ENCODE measurements around the gene GNAS. TPM values are rescaled to one million over a fixed set of nuclear protein-coding genes. Genes with fewer than 3 reads are reported as not detected.

Gene GNAS
- total RNA-seq, 4 donors from 2014 or later, result 334 to 513 (median 458) TPM

DNA sequence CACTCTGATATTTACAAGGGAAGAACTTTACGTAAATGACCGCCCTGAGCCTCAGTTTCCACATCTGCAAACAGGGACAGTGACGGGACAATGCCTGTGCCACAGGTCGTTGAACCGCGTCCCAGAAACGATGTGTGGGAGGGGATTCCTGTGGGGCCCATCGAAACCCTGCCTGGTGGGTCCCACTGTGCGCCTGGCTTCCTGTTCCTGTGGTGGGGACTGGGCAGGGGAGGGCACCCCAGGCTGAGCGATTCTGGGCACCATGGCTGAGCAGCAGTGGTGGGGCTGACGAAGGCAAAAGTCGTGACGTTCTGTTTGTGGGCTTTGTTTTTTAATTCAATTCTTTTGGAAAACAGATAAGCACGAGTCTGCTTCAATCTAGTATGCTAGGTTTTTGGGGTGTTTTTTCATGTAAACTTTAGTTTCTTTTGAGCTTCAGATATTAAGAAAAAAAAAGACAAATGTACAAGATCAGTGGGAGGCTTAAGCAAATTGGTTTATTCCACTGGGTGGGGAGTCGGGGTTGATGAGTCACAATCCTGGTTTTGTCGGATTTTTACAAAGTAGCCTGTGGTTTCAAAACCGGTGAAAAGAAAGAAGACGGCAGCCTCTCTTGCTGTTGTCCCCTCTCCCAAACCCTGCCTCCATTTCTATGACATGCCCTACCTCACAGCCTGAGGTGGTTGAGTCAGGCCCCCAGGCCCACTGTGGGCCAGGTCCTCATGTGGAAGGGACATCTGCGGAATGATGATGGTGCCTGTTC is 42.2 kb upstream of the GNAS start:
- no peak for TF ChIP-seq POLR2A (IDR thresholded peaks at IDR 0.05)
- TF ChIP-seq, protein P1, sequence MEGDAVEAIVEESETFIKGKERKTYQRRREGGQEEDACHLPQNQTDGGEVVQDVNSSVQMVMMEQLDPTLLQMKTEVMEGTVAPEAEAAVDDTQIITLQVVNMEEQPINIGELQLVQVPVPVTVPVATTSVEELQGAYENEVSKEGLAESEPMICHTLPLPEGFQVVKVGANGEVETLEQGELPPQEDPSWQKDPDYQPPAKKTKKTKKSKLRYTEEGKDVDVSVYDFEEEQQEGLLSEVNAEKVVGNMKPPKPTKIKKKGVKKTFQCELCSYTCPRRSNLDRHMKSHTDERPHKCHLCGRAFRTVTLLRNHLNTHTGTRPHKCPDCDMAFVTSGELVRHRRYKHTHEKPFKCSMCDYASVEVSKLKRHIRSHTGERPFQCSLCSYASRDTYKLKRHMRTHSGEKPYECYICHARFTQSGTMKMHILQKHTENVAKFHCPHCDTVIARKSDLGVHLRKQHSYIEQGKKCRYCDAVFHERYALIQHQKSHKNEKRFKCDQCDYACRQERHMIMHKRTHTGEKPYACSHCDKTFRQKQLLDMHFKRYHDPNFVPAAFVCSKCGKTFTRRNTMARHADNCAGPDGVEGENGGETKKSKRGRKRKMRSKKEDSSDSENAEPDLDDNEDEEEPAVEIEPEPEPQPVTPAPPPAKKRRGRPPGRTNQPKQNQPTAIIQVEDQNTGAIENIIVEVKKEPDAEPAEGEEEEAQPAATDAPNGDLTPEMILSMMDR (IDR thresholded peaks at IDR 0.05), result no peak
- no peak for DNase-seq
- 74 to 75% methylated on average over 13 to 18 of the region's 19 CpGs for WGBS, 2 donors
- Histone ChIP-seq H3K4me3 (no peak overlapping the region), H3K4me1 (no peaks in the 10 kb centered on the region), H3K27ac (no peak overlapping the region), H3K9me3 (no peaks in the 10 kb centered on the region), H3K27me3 (peaks cover 0 to 50% (median 0%) of the 10 kb centered on the region in 4 donors), H3K36me3 (no peaks in the 10 kb centered on the region)
- intact Hi-C loops (cut with DNase I), result loop anchor here (10.0 kb wide), 1 partner anchor 1385 kb away; no protein-coding TSS in a partner anchor

DNA sequence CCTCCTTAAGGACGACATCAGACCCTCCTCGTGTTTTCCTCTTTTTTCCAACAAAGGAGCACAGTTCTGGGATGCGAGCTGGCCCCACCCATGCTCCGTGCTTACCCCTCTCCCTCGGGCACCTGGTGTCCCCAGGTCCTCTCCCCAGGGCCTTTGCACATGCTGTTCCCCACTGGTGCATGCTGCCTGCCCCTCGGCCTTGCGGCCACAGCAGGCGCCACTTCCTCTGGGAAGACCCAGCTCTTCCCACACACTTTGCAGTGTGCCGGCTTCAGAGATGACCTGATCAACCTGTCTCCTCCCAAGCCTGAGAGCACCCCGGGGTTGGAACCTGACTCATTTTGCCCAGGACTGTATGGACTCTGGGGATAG is 41.7 kb upstream of the GNAS start:
- DNase-seq, result no peak
- Histone ChIP-seq H3K4me3 (no peak overlapping the region), H3K36me3 (no peaks in the 10 kb centered on the region), H3K4me1 (no peaks in the 10 kb centered on the region), H3K9me3 (no peaks in the 10 kb centered on the region), H3K27ac (no peak overlapping the region), H3K27me3 (peaks cover 0 to 51% (median 0%) of the 10 kb centered on the region in 4 donors)
- intact Hi-C loops (cut with DNase I), result loop anchor here (10.0 kb wide), 1 partner anchor 1386 kb away; no protein-coding TSS in a partner anchor
- TF ChIP-seq, protein P1 (IDR thresholded peaks at IDR 0.05), result no peak
- no peak for TF ChIP-seq POLR2A (IDR thresholded peaks at IDR 0.05)
- 75 to 82% methylated on average over 4 to 7 of the region's 10 CpGs for WGBS, 2 donors

DNA sequence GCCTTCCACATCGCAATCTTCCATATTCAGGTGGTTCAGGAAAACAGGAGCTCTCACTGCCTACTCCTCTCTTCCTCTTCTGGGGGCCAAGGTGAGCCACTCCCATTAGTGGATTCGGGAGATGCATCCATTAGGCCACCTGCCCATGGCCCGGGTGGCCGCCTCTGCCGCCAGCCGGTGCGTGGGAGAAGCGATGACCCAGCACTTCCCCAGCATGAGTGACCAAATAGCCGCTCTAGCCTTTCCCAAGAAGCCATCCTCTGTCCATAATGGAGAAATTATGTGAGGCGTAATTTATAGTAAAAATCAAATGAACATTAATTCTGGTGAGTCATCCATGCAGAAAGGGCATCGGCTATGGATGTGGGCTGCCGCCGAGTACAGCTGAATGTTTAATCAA is 41.2 kb upstream of the GNAS start:
- DNase-seq, result no peak
- 76 to 89% methylated on average over 9 to 12 of the region's 13 CpGs for WGBS, 2 donors
- H3K36me3 ChIP-seq, result no peaks in the 10 kb centered on the region
- no peaks in the 10 kb centered on the region for H3K9me3 ChIP-seq
- no peak overlapping the region for H3K4me3 ChIP-seq
- H3K27ac ChIP-seq, result no peak overlapping the region
- H3K4me1 ChIP-seq, result no peaks in the 10 kb centered on the region
- intact Hi-C loops (cut with DNase I), result loop anchor here (10.0 kb wide), 1 partner anchor 1387 kb away; no protein-coding TSS in a partner anchor
- H3K27me3 ChIP-seq, result peaks cover 0 to 54% (median 0%) of the 10 kb centered on the region in 4 donors
- TF ChIP-seq, protein P1 (IDR thresholded peaks at IDR 0.05), result no peak
- TF ChIP-seq POLR2A (IDR thresholded peaks at IDR 0.05), result no peak

DNA sequence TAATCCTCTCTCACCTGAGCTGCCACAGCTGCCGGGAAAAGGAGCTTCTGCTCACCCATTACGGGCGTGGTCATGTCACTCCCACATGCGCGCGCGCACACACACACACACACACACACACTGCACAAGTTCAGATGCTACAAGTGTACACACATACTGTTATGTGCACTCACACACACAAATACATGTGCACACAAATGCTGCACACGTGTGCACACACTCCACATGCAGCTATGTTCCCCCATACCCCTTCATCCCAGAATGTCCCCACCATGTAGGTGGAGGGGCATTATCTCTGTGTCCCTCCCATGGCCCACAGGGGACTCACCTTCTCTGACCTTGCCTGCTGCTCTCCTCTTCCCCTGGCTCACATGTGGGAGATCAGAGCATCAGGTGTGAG is 39.1 kb upstream of the GNAS start:
- Histone ChIP-seq H3K27ac (no peak overlapping the region), H3K4me1 (no peaks in the 10 kb centered on the region), H3K4me3 (no peak overlapping the region), H3K27me3 (peaks cover 0 to 58% (median 0%) of the 10 kb centered on the region in 4 donors), H3K36me3 (no peaks in the 10 kb centered on the region), H3K9me3 (no peaks in the 10 kb centered on the region)
- TF ChIP-seq POLR2A (IDR thresholded peaks at IDR 0.05), result no peak
- TF ChIP-seq, protein P1 (IDR thresholded peaks at IDR 0.05), result no peak
- DNase-seq, result no peak
- 71 to 83% methylated on average over 4 to 7 of the region's 8 CpGs for WGBS, 2 donors
- intact Hi-C loops (cut with DNase I), result loop anchor here (10.0 kb wide), 1 partner anchor 1389 kb away; no protein-coding TSS in a partner anchor

DNA sequence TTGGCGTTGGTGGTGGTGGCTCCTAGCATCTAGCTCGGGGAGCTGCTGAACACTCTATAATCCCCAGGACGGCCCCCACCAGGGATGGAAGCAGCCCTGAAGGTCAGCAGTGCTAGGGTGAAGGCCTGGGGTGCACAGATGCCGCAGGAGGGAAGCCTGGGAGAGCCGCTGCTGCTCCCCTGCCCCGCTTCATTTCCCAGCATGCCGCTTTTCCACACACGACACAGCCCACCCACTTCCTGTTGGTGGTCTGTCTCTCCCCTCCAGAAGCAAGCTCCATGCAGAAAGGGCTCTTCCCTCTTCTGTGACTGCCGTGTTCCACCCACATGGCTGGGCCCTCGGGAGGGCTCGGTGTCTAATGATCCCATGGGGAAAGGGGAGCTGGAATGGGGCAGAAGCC is 37.1 kb upstream of the GNAS start:
- Histone ChIP-seq H3K27me3 (peaks cover 0 to 42% (median 0%) of the 10 kb centered on the region in 4 donors), H3K4me1 (no peaks in the 10 kb centered on the region), H3K4me3 (no peak overlapping the region), H3K9me3 (no peaks in the 10 kb centered on the region), H3K36me3 (no peaks in the 10 kb centered on the region), H3K27ac (no peak overlapping the region)
- intact Hi-C loops (cut with DNase I), result loop anchor here (10.0 kb wide), 1 partner anchor 1391 kb away; no protein-coding TSS in a partner anchor
- no peak for DNase-seq
- no peak for TF ChIP-seq POLR2A (IDR thresholded peaks at IDR 0.05)
- TF ChIP-seq, protein P1 (IDR thresholded peaks at IDR 0.05), result no peak
- WGBS, 2 donors, result 58 to 79% methylated on average over 4 to 8 of the region's 11 CpGs

Measured in esophagus squamous epithelium (tissue), 5 donors.